Panc1 (cell line): ENCODE measurements around the gene TIE1. TPM values are rescaled to one million over a fixed set of nuclear protein-coding genes. Genes with fewer than 3 reads are reported as not detected.

Source experiments
- ATAC-seq: fragments of 200-7000 bp; cut with Tn5 transposase; 2 replicates; pipeline ENCODE4 v1.9.1; 2020; ENCODE audit warnings: mild to moderate bottlenecking, moderate library complexity
- BruUV-seq: library from RNA; stranded (reverse); fragments of 400-500 nt; replicated peaks from 2 replicates; lab custom pipeline; 2021; lab: Mats Ljungman, UMichigan
- CTCF ChIA-PET: fragments of 300-600 bp; sonication (Branson Sonifier 250); formaldehyde crosslinking; loops from one replicate; lab custom pipeline; 2022; ENCODE audit warnings: antibody characterized with exemption; lab: Charles Lee
- POLR2A ChIA-PET: fragments of 300-600 bp; sonication (Branson Sonifier 250); formaldehyde crosslinking; loops from one replicate; lab custom pipeline; 2022; ENCODE audit warnings: antibody characterized with exemption; lab: Charles Lee
- DNase-seq: peaks from one replicate; pipeline ENCODE4 v3.0.0-alpha.2; 2010; ENCODE audit warnings: low read depth, low spot score
- H3K27ac ChIP-seq: 2 replicates; pipeline ENCODE4 v1.5.1; 2011; ENCODE audit warnings: mild to moderate bottlenecking, low read length, inconsistent platforms
- H3K27me3 ChIP-seq: fragments of 200-500 bp; sonication (Bioruptor generic); 2 replicates; pipeline ENCODE4 v1.6.0; 2014; ENCODE audit warnings: low read length, inconsistent platforms; ENCODE audit not compliant: control insufficient read depth, insufficient read depth
- H3K36me3 ChIP-seq: fragments of 200-500 bp; sonication (Bioruptor generic); 2 replicates; pipeline ENCODE4 v1.5.1; 2014; ENCODE audit warnings: inconsistent platforms, mild to moderate bottlenecking, low read length, moderate library complexity; ENCODE audit not compliant: control insufficient read depth, insufficient read depth
- H3K4me1 ChIP-seq: 2 replicates; pipeline ENCODE4 v1.5.1; 2011; ENCODE audit warnings: inconsistent platforms, mild to moderate bottlenecking, low read length, moderate library complexity; ENCODE audit not compliant: control insufficient read depth, insufficient read depth
- H3K4me3 ChIP-seq, 2 experiments: 2 replicates each; pipeline ENCODE4 v1.5.1; 2011 to 2012; ENCODE audit warnings: low read depth in 2 of 2, low read length in 2 of 2, mild to moderate bottlenecking in 2 of 2, inconsistent platforms in 1 of 2, moderate library complexity in 1 of 2
- H3K9me3 ChIP-seq: fragments of 200-500 bp; sonication (Bioruptor generic); 2 replicates; pipeline ENCODE4 v1.5.1; 2014; ENCODE audit warnings: low read depth, mild to moderate bottlenecking, inconsistent platforms, low read length, moderate library complexity; ENCODE audit not compliant: control insufficient read depth, insufficient read depth
- POLR2AphosphoS5 ChIP-seq: IDR thresholded peaks from 2 replicates; pipeline ENCODE4 v1.6.1; 2012; ENCODE audit warnings: mild to moderate bottlenecking, low read depth, low read length, moderate library complexity
- SIN3A ChIP-seq: IDR thresholded peaks from 2 replicates; pipeline ENCODE4 v1.6.1; 2012; ENCODE audit warnings: low read depth, mild to moderate bottlenecking, low read length, moderate library complexity, borderline replicate concordance; ENCODE audit not compliant: insufficient read depth
- TCF7L2 ChIP-seq: IDR thresholded peaks from 2 replicates; pipeline ENCODE4 v1.6.1; 2011; ENCODE audit warnings: mild to moderate bottlenecking, low read depth, low read length, inconsistent platforms
- in situ Hi-C: cut with HindIII; loops from 2 replicates; pipeline ENCODE4 v1.10.0; 2016; ENCODE audit warnings: low sequenced_read_pairs, low pct_unique_long_range_greater_than_20kb
- intact Hi-C: fragments of 100-400 bp; cut with micrococcal nuclease; formaldehyde crosslinking; loops from one replicate; pipeline ENCODE4 v1.10.0; 2022; ENCODE audit not compliant: unreplicated experiment
- total RNA-seq: library from RNA; stranded (reverse); gene quantifications from one replicate; pipeline ENCODE4 v1.2.1, GENCODE V29; 2021; ENCODE audit not compliant: unreplicated experiment
- TF ChIP-seq, protein P1 (sequence below): fragments of 450-650 bp; IDR thresholded peaks from 2 replicates; pipeline ENCODE4 v1.5.1; 2017; ENCODE audit warnings: mild to moderate bottlenecking
- TF ChIP-seq, protein P2 (sequence below), 2 experiments: IDR thresholded peaks; 2 replicates each; pipeline ENCODE4 v1.6.1; 2011 to 2012; ENCODE audit warnings: low read depth in 2 of 2, control low read depth in 1 of 2, low read length in 1 of 2, mild to moderate bottlenecking in 1 of 2, moderate library complexity in 1 of 2; ENCODE audit not compliant: insufficient read depth in 1 of 2

The TIE1 gene
- total RNA-seq, 1 experiment from 2014 or later, result 0.28 TPM

DNA sequence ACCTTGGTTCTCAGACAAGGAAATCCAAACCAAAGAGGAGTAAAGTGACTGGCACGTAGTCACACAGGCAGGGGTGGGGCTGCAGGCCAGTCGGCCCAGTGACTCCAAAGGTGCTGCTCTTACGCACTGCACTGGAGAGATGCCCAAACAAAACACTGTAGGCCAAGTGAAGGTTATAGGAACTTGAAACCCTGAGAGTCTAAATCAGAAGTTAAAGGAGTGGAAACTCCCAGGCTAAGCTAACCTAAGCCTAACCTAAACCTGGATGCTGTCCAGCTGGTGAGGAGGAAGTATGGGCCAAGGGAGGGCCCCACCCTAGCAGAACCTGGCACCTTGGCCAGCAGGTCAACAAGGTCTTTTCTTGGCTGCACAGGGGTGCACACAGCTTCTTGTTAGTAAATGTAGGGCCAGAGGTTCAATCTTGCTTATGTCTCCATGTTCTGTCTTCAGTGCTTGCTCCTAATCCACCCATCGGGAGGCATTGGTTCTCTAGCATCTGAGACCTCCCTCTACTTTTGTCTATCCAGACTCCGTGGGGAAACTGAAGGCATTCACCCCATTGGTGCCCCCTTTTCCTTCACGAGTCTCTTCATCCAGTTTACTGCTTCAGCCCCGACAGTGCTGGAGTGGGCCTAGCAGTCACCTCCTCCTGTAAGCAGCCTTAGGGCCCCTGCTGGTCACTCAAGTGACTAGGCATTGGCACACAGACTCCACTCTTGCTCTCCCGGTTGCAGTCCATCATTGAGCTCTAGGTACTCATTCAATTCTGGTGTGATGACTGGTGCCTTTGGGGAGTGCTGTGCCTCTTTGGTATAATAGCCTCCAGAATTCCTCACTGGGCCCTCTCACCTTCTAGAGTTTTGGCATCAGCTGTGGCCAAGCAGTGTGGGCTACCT is 43.9 kb upstream of the TIE1 start:
- Histone ChIP-seq H3K27ac (no peak overlapping the region), H3K27me3 (no peaks in the 10 kb centered on the region), H3K36me3 (no peaks in the 10 kb centered on the region), H3K4me1 (no peaks in the 10 kb centered on the region), H3K4me3 (no peak overlapping the region), H3K9me3 (no peaks in the 10 kb centered on the region; the same call in 1 of the 2 replicates)
- DNase-seq (no peak), ATAC-seq (no peak)
- BruUV-seq, result no TSS peak
- in situ Hi-C loops, result no loop called here
- ChIA-PET POLR2A (no interaction called here), CTCF (interaction anchor here (0.5 kb wide), 1 partner anchor 414 kb away, joined by 3 read pairs; no protein-coding TSS in a partner anchor)
- TF ChIP-seq SIN3A (no peak), TCF7L2 (no peak), POLR2AphosphoS5 (no peak)
- TF ChIP-seq, protein P1, sequence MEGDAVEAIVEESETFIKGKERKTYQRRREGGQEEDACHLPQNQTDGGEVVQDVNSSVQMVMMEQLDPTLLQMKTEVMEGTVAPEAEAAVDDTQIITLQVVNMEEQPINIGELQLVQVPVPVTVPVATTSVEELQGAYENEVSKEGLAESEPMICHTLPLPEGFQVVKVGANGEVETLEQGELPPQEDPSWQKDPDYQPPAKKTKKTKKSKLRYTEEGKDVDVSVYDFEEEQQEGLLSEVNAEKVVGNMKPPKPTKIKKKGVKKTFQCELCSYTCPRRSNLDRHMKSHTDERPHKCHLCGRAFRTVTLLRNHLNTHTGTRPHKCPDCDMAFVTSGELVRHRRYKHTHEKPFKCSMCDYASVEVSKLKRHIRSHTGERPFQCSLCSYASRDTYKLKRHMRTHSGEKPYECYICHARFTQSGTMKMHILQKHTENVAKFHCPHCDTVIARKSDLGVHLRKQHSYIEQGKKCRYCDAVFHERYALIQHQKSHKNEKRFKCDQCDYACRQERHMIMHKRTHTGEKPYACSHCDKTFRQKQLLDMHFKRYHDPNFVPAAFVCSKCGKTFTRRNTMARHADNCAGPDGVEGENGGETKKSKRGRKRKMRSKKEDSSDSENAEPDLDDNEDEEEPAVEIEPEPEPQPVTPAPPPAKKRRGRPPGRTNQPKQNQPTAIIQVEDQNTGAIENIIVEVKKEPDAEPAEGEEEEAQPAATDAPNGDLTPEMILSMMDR, result no peak
- TF ChIP-seq, protein P2, sequence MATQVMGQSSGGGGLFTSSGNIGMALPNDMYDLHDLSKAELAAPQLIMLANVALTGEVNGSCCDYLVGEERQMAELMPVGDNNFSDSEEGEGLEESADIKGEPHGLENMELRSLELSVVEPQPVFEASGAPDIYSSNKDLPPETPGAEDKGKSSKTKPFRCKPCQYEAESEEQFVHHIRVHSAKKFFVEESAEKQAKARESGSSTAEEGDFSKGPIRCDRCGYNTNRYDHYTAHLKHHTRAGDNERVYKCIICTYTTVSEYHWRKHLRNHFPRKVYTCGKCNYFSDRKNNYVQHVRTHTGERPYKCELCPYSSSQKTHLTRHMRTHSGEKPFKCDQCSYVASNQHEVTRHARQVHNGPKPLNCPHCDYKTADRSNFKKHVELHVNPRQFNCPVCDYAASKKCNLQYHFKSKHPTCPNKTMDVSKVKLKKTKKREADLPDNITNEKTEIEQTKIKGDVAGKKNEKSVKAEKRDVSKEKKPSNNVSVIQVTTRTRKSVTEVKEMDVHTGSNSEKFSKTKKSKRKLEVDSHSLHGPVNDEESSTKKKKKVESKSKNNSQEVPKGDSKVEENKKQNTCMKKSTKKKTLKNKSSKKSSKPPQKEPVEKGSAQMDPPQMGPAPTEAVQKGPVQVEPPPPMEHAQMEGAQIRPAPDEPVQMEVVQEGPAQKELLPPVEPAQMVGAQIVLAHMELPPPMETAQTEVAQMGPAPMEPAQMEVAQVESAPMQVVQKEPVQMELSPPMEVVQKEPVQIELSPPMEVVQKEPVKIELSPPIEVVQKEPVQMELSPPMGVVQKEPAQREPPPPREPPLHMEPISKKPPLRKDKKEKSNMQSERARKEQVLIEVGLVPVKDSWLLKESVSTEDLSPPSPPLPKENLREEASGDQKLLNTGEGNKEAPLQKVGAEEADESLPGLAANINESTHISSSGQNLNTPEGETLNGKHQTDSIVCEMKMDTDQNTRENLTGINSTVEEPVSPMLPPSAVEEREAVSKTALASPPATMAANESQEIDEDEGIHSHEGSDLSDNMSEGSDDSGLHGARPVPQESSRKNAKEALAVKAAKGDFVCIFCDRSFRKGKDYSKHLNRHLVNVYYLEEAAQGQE (IDR thresholded peaks at IDR 0.05; ENCODE audit: insufficient read depth in 1 of 2, low read depth in 2 of 2, low read length in 1 of 2), result no peak
- intact Hi-C loops, result no loop called here

DNA sequence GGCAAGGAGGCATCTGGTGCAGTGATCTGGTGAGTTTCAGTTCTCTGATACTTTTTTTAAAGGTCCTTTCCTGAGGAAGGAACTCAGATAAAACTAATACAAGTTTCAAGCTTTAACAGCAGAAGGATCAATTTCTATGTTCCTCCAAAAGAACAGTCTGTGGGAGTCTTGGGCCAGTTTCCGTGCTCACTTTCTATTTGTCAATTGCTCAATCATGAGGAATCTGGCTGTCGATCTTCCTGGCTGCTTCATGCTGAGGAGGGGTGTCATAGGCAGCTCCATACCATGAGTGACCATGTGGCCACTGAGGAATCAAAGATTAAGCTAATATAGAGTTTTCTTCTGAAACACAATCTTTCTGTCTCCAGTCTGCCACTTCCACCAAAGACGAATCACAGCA is 42.4 kb upstream of the TIE1 start:
- H3K27ac ChIP-seq, result no peak overlapping the region
- H3K27me3 ChIP-seq, result no peaks in the 10 kb centered on the region
- ATAC-seq (no peak), DNase-seq (no peak)
- intact Hi-C loops, result no loop called here
- in situ Hi-C loops, result no loop called here
- BruUV-seq, result no TSS peak
- ChIA-PET CTCF (no interaction called here), POLR2A (no interaction called here)
- TF ChIP-seq SIN3A (no peak), POLR2AphosphoS5 (no peak), TCF7L2 (no peak)
- TF ChIP-seq, protein P1, result no peak
- TF ChIP-seq, protein P2 (IDR thresholded peaks at IDR 0.05; ENCODE audit: insufficient read depth in 1 of 2, low read depth in 2 of 2, low read length in 1 of 2), result no peak
- no peak overlapping the region for H3K4me3 ChIP-seq
- H3K36me3 ChIP-seq, result no peaks in the 10 kb centered on the region
- H3K4me1 ChIP-seq, result no peaks in the 10 kb centered on the region
- H3K9me3 ChIP-seq, result peaks cover 4% of the 10 kb centered on the region
